Ishikawa (cell line): ENCODE measurements around the gene PSMD13.

Experiments used
- CREB1 ChIP-seq: IDR thresholded peaks from 2 replicates; pipeline ENCODE4 v1.6.1; 2012; ENCODE audit warnings: low read depth
- EGR1 ChIP-seq: IDR thresholded peaks from 2 replicates; pipeline ENCODE4 v1.6.1; 2012
- EP300 ChIP-seq: IDR thresholded peaks from 2 replicates; pipeline ENCODE4 v1.6.1; 2012; ENCODE audit warnings: borderline replicate concordance
- NFIC ChIP-seq: IDR thresholded peaks from 2 replicates; pipeline ENCODE4 v1.6.1; 2012
- RAD21 ChIP-seq: IDR thresholded peaks from 2 replicates; pipeline ENCODE4 v1.6.1; 2012; ENCODE audit warnings: low read depth
- TAF1 ChIP-seq: IDR thresholded peaks from 2 replicates; pipeline ENCODE4 v1.6.1; 2012; ENCODE audit warnings: low read depth, mild to moderate bottlenecking
- TCF12 ChIP-seq: IDR thresholded peaks from 2 replicates; pipeline ENCODE4 v1.6.1; 2012; ENCODE audit warnings: low read depth
- YY1 ChIP-seq: IDR thresholded peaks from 2 replicates; pipeline ENCODE4 v1.6.1; 2012; ENCODE audit warnings: low read depth
- TF ChIP-seq, protein P1 (sequence below): IDR thresholded peaks from 2 replicates; pipeline ENCODE4 v1.6.1; 2012; ENCODE audit warnings: low read depth, mild to moderate bottlenecking
- TF ChIP-seq, protein P2 (sequence below): IDR thresholded peaks from 2 replicates; pipeline ENCODE4 v1.6.1; 2012

DNA sequence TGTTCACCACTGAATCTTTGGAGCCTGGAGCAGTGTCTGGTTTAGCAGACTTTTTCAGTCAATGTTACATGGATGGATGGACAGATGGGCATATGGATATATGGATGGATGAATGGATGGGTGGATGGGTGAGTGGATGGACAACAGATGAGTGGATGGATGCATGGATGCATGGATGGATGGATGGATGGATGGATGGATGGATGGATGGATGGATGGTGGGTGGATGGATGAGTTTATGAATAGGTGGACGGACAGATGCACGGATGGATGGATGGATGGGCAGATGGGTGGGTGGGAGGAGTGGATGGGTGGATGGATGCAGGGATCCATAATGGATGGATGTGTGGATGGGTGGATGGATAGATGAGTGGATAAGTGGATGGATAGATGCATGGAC, 19.0 kb downstream of the PSMD13 start:
- TF ChIP-seq, protein P1, sequence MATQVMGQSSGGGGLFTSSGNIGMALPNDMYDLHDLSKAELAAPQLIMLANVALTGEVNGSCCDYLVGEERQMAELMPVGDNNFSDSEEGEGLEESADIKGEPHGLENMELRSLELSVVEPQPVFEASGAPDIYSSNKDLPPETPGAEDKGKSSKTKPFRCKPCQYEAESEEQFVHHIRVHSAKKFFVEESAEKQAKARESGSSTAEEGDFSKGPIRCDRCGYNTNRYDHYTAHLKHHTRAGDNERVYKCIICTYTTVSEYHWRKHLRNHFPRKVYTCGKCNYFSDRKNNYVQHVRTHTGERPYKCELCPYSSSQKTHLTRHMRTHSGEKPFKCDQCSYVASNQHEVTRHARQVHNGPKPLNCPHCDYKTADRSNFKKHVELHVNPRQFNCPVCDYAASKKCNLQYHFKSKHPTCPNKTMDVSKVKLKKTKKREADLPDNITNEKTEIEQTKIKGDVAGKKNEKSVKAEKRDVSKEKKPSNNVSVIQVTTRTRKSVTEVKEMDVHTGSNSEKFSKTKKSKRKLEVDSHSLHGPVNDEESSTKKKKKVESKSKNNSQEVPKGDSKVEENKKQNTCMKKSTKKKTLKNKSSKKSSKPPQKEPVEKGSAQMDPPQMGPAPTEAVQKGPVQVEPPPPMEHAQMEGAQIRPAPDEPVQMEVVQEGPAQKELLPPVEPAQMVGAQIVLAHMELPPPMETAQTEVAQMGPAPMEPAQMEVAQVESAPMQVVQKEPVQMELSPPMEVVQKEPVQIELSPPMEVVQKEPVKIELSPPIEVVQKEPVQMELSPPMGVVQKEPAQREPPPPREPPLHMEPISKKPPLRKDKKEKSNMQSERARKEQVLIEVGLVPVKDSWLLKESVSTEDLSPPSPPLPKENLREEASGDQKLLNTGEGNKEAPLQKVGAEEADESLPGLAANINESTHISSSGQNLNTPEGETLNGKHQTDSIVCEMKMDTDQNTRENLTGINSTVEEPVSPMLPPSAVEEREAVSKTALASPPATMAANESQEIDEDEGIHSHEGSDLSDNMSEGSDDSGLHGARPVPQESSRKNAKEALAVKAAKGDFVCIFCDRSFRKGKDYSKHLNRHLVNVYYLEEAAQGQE, result no peak
- TF ChIP-seq YY1 (no peak), TAF1 (no peak), TCF12 (no peak), EP300 (no peak), CREB1 (no peak), NFIC (no peak), EGR1 (no peak), RAD21 (no peak)
- TF ChIP-seq, protein P2, sequence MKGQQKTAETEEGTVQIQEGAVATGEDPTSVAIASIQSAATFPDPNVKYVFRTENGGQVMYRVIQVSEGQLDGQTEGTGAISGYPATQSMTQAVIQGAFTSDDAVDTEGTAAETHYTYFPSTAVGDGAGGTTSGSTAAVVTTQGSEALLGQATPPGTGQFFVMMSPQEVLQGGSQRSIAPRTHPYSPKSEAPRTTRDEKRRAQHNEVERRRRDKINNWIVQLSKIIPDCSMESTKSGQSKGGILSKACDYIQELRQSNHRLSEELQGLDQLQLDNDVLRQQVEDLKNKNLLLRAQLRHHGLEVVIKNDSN, result no peak
